ENCODE results near the gene TAOK1. TPM values are rescaled to one million over a fixed set of nuclear protein-coding genes. Genes with fewer than 3 reads are reported as not detected.

Gene TAOK1
- total RNA-seq, 4 donors from 2014 or later: 54.7 to 71.8 (median 64.9) TPM

DNA sequence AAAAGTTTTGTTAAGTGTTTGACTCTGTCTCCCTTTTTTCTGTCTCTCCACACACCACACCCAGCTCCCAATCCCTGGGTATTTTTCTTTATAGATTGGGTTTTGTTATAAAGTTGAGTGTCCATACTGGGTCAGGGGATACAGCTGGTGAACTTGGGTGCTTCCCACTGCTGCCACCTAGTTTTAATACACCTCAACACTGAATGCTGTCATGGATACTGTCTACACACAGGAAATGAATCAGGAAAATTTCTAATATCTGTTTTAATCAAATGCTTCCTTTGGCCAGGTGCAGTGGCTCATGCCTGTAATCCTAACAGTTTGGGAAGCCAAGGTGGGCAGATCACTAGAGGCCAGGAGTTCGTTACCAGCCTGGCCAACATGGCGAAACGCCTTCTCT lies 5.3 kb upstream of the TAOK1 start:
- TF ChIP-seq, protein P1, sequence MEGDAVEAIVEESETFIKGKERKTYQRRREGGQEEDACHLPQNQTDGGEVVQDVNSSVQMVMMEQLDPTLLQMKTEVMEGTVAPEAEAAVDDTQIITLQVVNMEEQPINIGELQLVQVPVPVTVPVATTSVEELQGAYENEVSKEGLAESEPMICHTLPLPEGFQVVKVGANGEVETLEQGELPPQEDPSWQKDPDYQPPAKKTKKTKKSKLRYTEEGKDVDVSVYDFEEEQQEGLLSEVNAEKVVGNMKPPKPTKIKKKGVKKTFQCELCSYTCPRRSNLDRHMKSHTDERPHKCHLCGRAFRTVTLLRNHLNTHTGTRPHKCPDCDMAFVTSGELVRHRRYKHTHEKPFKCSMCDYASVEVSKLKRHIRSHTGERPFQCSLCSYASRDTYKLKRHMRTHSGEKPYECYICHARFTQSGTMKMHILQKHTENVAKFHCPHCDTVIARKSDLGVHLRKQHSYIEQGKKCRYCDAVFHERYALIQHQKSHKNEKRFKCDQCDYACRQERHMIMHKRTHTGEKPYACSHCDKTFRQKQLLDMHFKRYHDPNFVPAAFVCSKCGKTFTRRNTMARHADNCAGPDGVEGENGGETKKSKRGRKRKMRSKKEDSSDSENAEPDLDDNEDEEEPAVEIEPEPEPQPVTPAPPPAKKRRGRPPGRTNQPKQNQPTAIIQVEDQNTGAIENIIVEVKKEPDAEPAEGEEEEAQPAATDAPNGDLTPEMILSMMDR (IDR thresholded peaks at IDR 0.05): no peak
- no peak for TF ChIP-seq POLR2A (IDR thresholded peaks at IDR 0.05)
- intact Hi-C loops (cut with DNase I; ENCODE audit: low total_unique reads): no loop called here
- no peak overlapping the region for H3K4me3 ChIP-seq (ENCODE audit: low read depth, poor library complexity, severe bottlenecking)
- 85 to 88% methylated on average over 3 of the region's 3 CpGs for WGBS, 2 donors
- DNase-seq (ENCODE audit: low spot score in 2 of 2): no peak

DNA sequence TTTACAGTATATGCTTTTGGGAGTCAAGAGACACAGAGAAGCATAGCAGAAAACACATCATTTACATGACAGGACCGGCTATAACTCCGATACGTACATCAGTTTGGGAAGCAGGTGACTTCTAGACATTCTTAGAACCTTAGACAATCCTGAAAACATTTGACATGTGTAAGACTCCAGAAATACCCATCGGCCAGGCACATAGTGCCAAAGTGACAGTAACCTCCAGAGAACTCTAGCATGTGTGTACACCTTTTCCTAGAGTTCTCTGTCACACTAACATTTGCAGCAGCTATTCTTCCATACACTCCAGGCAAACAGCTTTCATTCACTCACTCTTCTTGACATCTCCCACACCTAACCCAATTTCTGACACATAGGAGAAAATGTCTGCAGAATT lies 3.4 kb upstream of the TAOK1 start:
- H3K4me3 ChIP-seq (ENCODE audit: low read depth, poor library complexity, severe bottlenecking): no peak overlapping the region
- intact Hi-C loops (cut with DNase I; ENCODE audit: low total_unique reads): no loop called here
- TF ChIP-seq, protein P1 (IDR thresholded peaks at IDR 0.05): no peak
- TF ChIP-seq POLR2A (IDR thresholded peaks at IDR 0.05): no peak
- DNase-seq (ENCODE audit: low spot score in 2 of 2): no peak
- 93 to 98% methylated on average over 4 of the region's 4 CpGs for WGBS, 2 donors

DNA sequence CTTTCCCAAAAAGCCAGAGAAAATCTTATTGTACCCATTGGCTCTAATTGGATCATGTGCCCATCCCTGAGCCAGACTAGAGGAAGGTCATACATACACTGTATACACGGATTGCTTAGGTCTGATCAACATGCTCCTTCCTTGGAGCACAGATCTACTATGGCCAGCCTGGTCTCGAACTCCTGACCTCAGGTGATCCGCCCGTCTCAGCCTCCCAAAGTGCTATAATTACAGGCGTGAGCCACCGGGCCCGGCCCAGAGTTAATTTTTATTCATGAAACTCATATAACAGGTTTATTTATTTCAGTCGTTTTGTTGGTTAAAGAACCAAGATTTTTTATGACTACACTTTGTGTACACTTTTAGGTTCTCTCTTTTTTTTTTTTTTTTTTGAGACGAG lies 1.2 kb upstream of the TAOK1 start:
- intact Hi-C loops (cut with DNase I; ENCODE audit: low total_unique reads): no loop called here
- no peak overlapping the region for H3K4me3 ChIP-seq (ENCODE audit: low read depth, poor library complexity, severe bottlenecking)
- TF ChIP-seq, protein P1 (IDR thresholded peaks at IDR 0.05): no peak
- TF ChIP-seq POLR2A (IDR thresholded peaks at IDR 0.05): no peak
- 76 to 81% methylated on average over 9 of the region's 9 CpGs for WGBS, 2 donors
- DNase-seq (ENCODE audit: low spot score in 2 of 2): peak in 1 of 2 donors; percentile 66

DNA sequence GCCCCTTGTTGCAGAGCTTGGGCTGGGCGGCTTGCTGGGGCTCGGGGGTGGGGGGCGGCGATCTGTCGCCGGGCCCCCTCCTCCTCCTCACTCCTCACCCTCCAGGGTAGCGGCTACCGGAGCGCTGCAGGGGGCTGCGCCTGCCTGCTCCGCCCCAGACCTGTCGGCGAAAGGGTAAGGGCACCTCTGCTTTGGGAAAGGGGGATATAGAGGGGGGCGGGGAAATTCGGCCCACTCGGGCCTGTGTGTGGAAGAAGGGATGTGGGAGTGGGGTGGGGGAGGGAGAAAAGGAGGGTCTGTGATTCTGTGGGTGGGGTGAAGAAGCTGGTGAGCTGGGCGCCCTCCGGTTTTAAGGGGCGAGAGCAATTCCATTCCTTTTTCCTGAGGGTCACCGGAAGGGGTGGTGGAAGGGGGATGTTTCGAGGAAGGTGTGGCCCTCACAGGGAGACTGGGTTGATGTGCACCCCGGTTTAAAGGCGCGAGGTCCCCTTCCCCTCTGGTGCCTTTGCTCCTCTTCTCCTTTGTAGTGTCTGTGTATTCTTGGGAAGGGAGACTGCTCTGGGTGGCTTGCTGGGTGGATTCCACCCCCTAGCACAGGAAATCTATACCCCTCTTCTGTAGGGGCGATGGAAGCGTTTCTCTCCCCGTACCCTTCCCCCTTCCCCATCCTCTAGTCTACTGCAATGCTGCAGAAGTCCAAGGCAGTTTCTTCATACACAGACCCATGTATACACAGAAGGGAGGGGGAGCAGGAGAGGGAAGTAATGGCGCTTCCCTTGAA lies 878 bp downstream of the TAOK1 start:
- TF ChIP-seq, protein P1 (IDR thresholded peaks at IDR 0.05): no peak
- TF ChIP-seq POLR2A (IDR thresholded peaks at IDR 0.05): no peak
- peak overlapping the region; percentile 92 for H3K4me3 ChIP-seq (ENCODE audit: low read depth, poor library complexity, severe bottlenecking)
- intact Hi-C loops (cut with DNase I; ENCODE audit: low total_unique reads): no loop called here
- DNase-seq (ENCODE audit: low spot score in 2 of 2): peak; percentile 20 to 80
- 0 to 1% methylated on average over 22 of the region's 28 CpGs for WGBS, 2 donors

DNA sequence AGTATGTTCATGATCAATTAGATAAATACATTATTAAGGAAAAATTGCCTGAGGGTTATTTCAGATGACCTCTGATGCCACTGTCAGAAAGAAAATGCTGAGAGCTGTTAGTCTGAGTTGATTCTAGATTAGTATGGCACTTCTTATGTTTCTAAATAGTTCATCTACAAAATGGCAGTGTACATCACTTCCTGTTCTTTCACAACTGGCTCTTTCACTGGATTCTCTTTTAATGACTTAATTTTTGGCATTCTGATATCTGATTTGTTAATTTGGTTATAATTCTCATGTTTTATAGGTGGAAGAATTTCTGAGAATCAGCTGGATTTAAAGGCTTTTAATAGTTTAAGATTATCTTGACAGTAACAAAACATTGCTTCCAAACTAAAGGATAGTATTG lies 3.3 kb downstream of the TAOK1 start:
- intact Hi-C loops (cut with DNase I; ENCODE audit: low total_unique reads): no loop called here
- no peak for TF ChIP-seq POLR2A (IDR thresholded peaks at IDR 0.05)
- TF ChIP-seq, protein P1 (IDR thresholded peaks at IDR 0.05): no peak
- no peak for DNase-seq (ENCODE audit: low spot score in 2 of 2)
- H3K4me3 ChIP-seq (ENCODE audit: low read depth, poor library complexity, severe bottlenecking): no peak overlapping the region

DNA sequence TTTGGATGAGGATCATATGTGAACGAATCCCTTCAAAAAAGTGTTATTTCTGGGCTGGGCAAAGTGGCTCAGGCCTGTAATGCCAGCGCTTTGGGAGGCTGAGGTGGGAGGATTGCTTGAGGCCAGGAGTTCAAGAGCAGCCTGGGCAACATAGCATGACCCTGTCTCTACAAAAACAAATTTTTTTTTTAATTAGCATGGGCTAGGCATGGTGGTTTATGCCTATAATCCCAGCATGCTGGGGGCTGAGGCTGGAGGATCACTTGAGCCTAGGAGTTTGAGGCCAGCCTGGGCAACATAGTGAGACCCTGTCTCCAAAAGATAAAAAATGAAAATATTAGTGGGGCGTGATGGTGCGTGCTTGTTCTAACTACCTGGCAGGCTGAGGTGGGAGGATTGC lies 4.6 kb downstream of the TAOK1 start:
- intact Hi-C loops (cut with DNase I; ENCODE audit: low total_unique reads): no loop called here
- DNase-seq (ENCODE audit: low spot score in 2 of 2): peak in 1 of 2 donors; percentile 43
- 92 to 93% methylated on average over 4 of the region's 4 CpGs for WGBS, 2 donors
- no peak overlapping the region for H3K4me3 ChIP-seq (ENCODE audit: low read depth, poor library complexity, severe bottlenecking)
- TF ChIP-seq, protein P1 (IDR thresholded peaks at IDR 0.05): no peak
- TF ChIP-seq POLR2A (IDR thresholded peaks at IDR 0.05): no peak
